ENCODE data around the gene UBR3. TPM values are rescaled to one million over a fixed set of nuclear protein-coding genes. Genes with fewer than 3 reads are reported as not detected.
A peak's percentile ranks its signal among the peaks of the same experiment; 100 is the strongest.
"Not testable (repeated sequence)": the region's sequence is repeated elsewhere in the genome, so short reads cannot be mapped to it uniquely, and the experiment has no call there.

The UBR3 gene
- polyA plus RNA-seq, 10 donors: 32.4 to 68.2 (median 48.3) TPM

GRCh38 chr2:170098626-170099312 is 271.5 kb downstream of the UBR3 start:
- no peak for DNase-seq

GRCh38 chr2:170101789-170102188 is 274.5 kb downstream of the UBR3 start:
- no peak for DNase-seq

GRCh38 chr2:170106102-170106840 is 279.0 kb downstream of the UBR3 start:
- DNase-seq: no peak

- DNase-seq: peak in 2 of 3 donors; percentile 11 to 19
These were observed 286.1 kb downstream of the UBR3 start for GRCh38 chr2:170113168-170113894.

- no peak for DNase-seq
These were observed 288.4 kb downstream of the UBR3 start for GRCh38 chr2:170115501-170116229.

GRCh38 chr2:170118641-170119040 is 291.4 kb downstream of the UBR3 start:
- DNase-seq: no peak

GRCh38 chr2:170119326-170119725 is 292.1 kb downstream of the UBR3 start:
- not testable (repeated sequence) for DNase-seq

GRCh38 chr2:170121689-170122088 is 294.4 kb downstream of the UBR3 start:
- no peak for DNase-seq

- DNase-seq: no peak
These were observed 295.8 kb downstream of the UBR3 start for GRCh38 chr2:170122883-170123547.

GRCh38 chr2:170123593-170123992 is 296.3 kb downstream of the UBR3 start:
- DNase-seq: no peak

- DNase-seq: not testable (repeated sequence)
These were observed 299.0 kb downstream of the UBR3 start for GRCh38 chr2:170126138-170126728.

Other genes starting within 250 kb of the UBR3 start
- gene PPIG, start 243.1 kb upstream of the UBR3 start, polyA plus RNA-seq (ENCODE audit: insufficient read length in 10 of 10): 10 to 100 TPM; 45.7 to 61.9 (median 53.1) TPM
- under 1 TPM in 9 of 10 donors, not detected in 1; 0.12 to 0.53 (median 0.25) TPM for gene CFAP210, start 133.0 kb upstream of the UBR3 start, polyA plus RNA-seq (ENCODE audit: insufficient read length in 10 of 10)
- 1 to 10 TPM; 3.4 to 7.2 (median 4.8) TPM for gene PHOSPHO2, start 133.0 kb upstream of the UBR3 start, polyA plus RNA-seq (ENCODE audit: insufficient read length in 10 of 10)
- 10 to 100 TPM; 25.7 to 39.6 (median 33.7) TPM for gene KLHL23, start 93.6 kb upstream of the UBR3 start, polyA plus RNA-seq (ENCODE audit: insufficient read length in 10 of 10)
- 100 to 1,000 TPM; 103 to 135 (median 119) TPM for gene SSB, start 28.6 kb upstream of the UBR3 start, polyA plus RNA-seq (ENCODE audit: insufficient read length in 10 of 10)
- 10 to 100 TPM; 53.9 to 67.9 (median 57.8) TPM for gene METTL5, start 2.5 kb upstream of the UBR3 start, polyA plus RNA-seq (ENCODE audit: insufficient read length in 10 of 10)